Neural progenitor cell (in vitro differentiated cells): ENCODE data around the gene LAMTOR5.

Experiments
- EZH2 ChIP-seq: fragments of 200-600 bp; sonication (generic); IDR thresholded peaks from 2 replicates; pipeline ENCODE4 v1.6.1; 2017; ENCODE audit warnings: antibody characterized with exemption, mild to moderate bottlenecking, moderate library complexity
- EZH2phosphoT487 ChIP-seq: fragments of 200-600 bp; sonication (generic); IDR thresholded peaks from 2 replicates; pipeline ENCODE4 v1.6.1; 2017; ENCODE audit warnings: antibody characterized with exemption
- TF ChIP-seq, protein P1 (sequence below): fragments of 200-600 bp; sonication (generic); IDR thresholded peaks from 2 replicates; pipeline ENCODE4 v1.5.1; 2017; ENCODE audit warnings: antibody characterized with exemption, mild to moderate bottlenecking

DNA sequence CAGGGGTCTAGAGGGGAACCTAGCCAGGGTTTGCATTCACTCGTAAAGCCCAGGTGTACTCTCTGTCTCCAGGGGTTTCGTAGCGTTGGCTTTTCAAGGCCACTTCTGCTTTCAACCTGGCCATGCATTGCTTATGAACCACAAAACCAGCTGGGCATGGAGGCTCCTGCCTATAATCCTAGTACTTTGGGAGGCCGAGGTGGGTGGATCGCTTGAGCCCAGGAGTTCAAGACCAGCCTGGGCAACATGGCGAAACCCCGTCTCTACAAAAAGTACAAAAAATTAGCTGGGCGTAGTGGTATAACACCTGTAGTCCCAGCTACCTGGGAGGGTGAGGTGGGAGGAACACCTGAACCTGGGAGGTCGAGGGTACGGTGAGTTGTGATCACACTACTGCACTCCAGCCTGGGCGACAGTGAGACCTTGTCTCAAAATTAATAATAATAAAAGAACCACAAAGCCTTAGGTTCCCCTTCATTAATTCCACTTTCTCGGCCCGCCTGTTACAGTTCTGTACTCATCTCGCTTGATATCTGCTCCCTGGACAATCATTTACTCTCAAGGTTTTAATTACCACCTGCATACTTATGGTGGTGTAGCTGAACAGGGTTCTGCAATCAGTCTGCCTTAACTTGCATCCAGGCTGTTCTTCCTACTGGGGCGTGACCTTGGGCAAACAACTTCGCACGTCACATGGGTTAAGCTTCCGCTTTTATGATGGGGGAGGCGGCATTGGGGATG is 22.7 kb downstream of the LAMTOR5 start:
- TF ChIP-seq, protein P1, sequence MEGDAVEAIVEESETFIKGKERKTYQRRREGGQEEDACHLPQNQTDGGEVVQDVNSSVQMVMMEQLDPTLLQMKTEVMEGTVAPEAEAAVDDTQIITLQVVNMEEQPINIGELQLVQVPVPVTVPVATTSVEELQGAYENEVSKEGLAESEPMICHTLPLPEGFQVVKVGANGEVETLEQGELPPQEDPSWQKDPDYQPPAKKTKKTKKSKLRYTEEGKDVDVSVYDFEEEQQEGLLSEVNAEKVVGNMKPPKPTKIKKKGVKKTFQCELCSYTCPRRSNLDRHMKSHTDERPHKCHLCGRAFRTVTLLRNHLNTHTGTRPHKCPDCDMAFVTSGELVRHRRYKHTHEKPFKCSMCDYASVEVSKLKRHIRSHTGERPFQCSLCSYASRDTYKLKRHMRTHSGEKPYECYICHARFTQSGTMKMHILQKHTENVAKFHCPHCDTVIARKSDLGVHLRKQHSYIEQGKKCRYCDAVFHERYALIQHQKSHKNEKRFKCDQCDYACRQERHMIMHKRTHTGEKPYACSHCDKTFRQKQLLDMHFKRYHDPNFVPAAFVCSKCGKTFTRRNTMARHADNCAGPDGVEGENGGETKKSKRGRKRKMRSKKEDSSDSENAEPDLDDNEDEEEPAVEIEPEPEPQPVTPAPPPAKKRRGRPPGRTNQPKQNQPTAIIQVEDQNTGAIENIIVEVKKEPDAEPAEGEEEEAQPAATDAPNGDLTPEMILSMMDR = no peak
- no peak for TF ChIP-seq EZH2
- no peak for TF ChIP-seq EZH2phosphoT487
